CD4-positive, alpha-beta T cell treated with Interferon alpha-2 for 1 hour (primary cell): ENCODE results near the gene SRRM5.
A peak's percentile ranks its signal among the peaks of the same experiment; 100 is the strongest.
"Not testable (repeated sequence)": the region's sequence is repeated elsewhere in the genome, so short reads cannot be mapped to it uniquely, and the experiment has no call there.

Experiments used
- DNase-seq, 2 donors: peaks; one replicate each; pipeline ENCODE4 v3.0.0-alpha.2; 2020 to 2022

SRRM5 gene

GRCh38 chr19:43640424-43640757, 28.5 kb downstream of the SRRM5 start:
- DNase-seq = no peak

- no peak for DNase-seq
Observed at GRCh38 chr19:43641333-43641732, 29.4 kb downstream of the SRRM5 start.

GRCh38 chr19:43642531-43642930, 30.6 kb downstream of the SRRM5 start:
- DNase-seq = no peak

GRCh38 chr19:43643326-43643725, 31.4 kb downstream of the SRRM5 start:
- DNase-seq = no peak

GRCh38 chr19:43644181-43644580, 32.3 kb downstream of the SRRM5 start:
- no peak for DNase-seq

GRCh38 chr19:43648633-43649032, 36.7 kb downstream of the SRRM5 start:
- no peak for DNase-seq

- no peak for DNase-seq
Observed at GRCh38 chr19:43649514-43649913, 37.6 kb downstream of the SRRM5 start.

GRCh38 chr19:43650276-43650675, 38.4 kb downstream of the SRRM5 start:
- not testable (repeated sequence) for DNase-seq

GRCh38 chr19:43651758-43652545, 40.1 kb downstream of the SRRM5 start:
- peak; percentile 47 to 55 for DNase-seq

- no peak for DNase-seq
Observed at GRCh38 chr19:43652546-43652874, 40.6 kb downstream of the SRRM5 start.

GRCh38 chr19:43656436-43656835, 44.5 kb downstream of the SRRM5 start:
- no peak for DNase-seq

- no peak for DNase-seq
Observed at GRCh38 chr19:43658001-43658400, 46.1 kb downstream of the SRRM5 start.

GRCh38 chr19:43658494-43658893, 46.6 kb downstream of the SRRM5 start:
- no peak for DNase-seq

GRCh38 chr19:43660301-43660970, 48.5 kb downstream of the SRRM5 start:
- DNase-seq = no peak

GRCh38 chr19:43660971-43661360, 49.1 kb downstream of the SRRM5 start:
- no peak for DNase-seq

- DNase-seq = no peak
Observed at GRCh38 chr19:43662487-43662886, 50.6 kb downstream of the SRRM5 start.

GRCh38 chr19:43664018-43664417, 52.1 kb downstream of the SRRM5 start:
- peak; percentile 39 to 69 for DNase-seq
